Measurements from ENCODE around the gene USP17L25. TPM values are rescaled to one million over a fixed set of nuclear protein-coding genes. Genes with fewer than 3 reads are reported as not detected.

Gene USP17L25
- total RNA-seq, 2 donors from 2014 or later = not detected

Other genes starting within 250 kb of the USP17L25 start
- gene FAM90A26, start 159.5 kb upstream of the USP17L25 start, total RNA-seq = not detected
- gene USP17L10, start 119.3 kb upstream of the USP17L25 start, total RNA-seq = not detected
- gene USP17L11, start 114.5 kb upstream of the USP17L25 start, total RNA-seq = not detected
- gene USP17L12, start 109.8 kb upstream of the USP17L25 start, total RNA-seq = not detected
- gene USP17L13, start 105.0 kb upstream of the USP17L25 start, total RNA-seq = not detected
- not detected for gene USP17L15, start 95.5 kb upstream of the USP17L25 start, total RNA-seq
- gene USP17L17, start 86.0 kb upstream of the USP17L25 start, total RNA-seq = not detected
- not detected for gene USP17L18, start 81.3 kb upstream of the USP17L25 start, total RNA-seq
- gene USP17L19, start 76.5 kb upstream of the USP17L25 start, total RNA-seq = not detected
- not detected for gene USP17L20, start 71.8 kb upstream of the USP17L25 start, total RNA-seq
- gene USP17L21, start 67.0 kb upstream of the USP17L25 start, total RNA-seq = not detected
- gene USP17L22, start 62.3 kb upstream of the USP17L25 start, total RNA-seq = not detected
- not detected for gene USP17L24, start 4.7 kb upstream of the USP17L25 start, total RNA-seq
- gene USP17L26, start 4.7 kb downstream of the USP17L25 start, total RNA-seq = not detected
- gene USP17L5, start 9.5 kb downstream of the USP17L25 start, total RNA-seq = not detected
- gene USP17L27, start 14.2 kb downstream of the USP17L25 start, total RNA-seq = not detected
- not detected for gene USP17L28, start 19.0 kb downstream of the USP17L25 start, total RNA-seq
- not detected for gene USP17L29, start 23.7 kb downstream of the USP17L25 start, total RNA-seq
- not detected for gene USP17L30, start 33.2 kb downstream of the USP17L25 start, total RNA-seq
- gene DEFB131A, start 114.5 kb downstream of the USP17L25 start, total RNA-seq = not detected

Measured in body of pancreas (tissue), 2 donors.